ENCODE data around the gene CPAMD8.

DNA sequence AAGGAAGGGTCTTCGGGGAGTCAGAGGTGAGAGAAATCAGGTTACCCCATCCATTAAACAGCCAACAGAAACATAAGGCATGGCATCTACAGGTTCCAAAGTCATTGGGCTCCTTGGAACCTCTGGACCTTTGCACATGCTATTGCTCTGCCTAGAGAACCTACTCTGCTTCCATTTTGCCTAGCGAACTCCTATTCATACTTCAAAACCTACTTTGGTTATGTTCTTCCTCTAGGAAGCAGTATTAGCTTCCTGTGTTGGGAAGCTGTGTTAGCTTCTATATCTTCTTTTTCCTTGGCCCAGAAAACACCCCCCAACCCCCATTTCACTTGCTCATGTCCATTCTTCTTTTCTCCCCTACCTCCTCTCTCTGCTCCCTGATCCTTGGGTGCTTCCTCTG lies 98.3 kb downstream of the CPAMD8 start:
- TF ChIP-seq CBX3 (IDR thresholded peaks at IDR 0.05; ENCODE audit: borderline replicate concordance, low read depth) (no peak), PML (IDR thresholded peaks at IDR 0.05; ENCODE audit: low read length) (no peak), ASH2L (IDR thresholded peaks at IDR 0.05; ENCODE audit: borderline replicate concordance, low read depth) (no peak)
- TF ChIP-seq, protein P1, sequence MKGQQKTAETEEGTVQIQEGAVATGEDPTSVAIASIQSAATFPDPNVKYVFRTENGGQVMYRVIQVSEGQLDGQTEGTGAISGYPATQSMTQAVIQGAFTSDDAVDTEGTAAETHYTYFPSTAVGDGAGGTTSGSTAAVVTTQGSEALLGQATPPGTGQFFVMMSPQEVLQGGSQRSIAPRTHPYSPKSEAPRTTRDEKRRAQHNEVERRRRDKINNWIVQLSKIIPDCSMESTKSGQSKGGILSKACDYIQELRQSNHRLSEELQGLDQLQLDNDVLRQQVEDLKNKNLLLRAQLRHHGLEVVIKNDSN (IDR thresholded peaks at IDR 0.05; ENCODE audit: borderline replicate concordance, extremely low read length, insufficient read depth, low read depth, low read length), result no peak

Data from GM12878 (cell line).